Measurements from ENCODE around the gene MGMT.

The MGMT gene

GRCh38 chr10:129761981-129762956 lies 295.2 kb downstream of the MGMT start:
- no peak for DNase-seq (ENCODE audit: low read depth)

DNA sequence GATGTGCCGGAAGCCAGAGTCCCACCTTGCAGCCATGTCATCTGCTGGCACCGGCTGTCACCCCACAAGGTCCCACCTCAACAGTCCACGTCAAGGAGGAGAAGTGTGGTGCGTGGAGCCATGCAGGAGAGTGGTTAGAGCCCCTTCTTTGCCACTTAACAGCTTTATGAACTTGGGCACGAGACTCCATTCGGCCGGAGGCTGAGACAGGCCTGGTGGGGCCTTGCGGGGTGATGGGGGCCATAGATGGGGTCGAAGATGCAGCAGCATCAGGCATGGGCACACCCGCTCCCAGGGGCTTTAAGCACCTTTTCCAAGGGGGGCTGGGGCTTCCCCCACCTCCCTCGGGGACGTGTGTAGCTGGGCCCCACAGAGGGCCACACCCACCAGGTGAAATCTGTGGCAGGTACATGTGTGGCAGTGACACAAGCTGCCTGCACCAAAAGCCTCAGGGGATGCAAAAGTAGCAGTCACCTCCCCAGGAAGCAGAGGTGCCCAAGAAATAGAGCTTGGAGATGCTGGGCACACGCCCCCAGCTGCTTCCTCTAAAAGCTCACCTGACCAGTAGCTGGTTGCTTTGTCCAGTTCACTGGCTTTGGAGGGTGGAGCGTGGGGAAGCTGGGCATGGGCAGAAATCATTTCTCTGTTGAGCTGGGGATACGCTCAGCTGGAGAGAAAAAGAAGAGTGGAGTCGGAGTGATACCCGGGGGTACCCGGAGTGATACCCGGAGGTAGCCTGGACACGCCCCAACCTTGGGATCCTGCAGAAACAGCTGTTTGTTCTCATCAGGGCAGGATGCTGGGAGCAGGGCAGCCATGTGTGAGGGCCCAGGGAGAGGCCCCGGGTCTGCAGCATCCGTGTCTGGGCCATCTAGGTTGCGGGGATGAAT lies 297.2 kb downstream of the MGMT start:
- no peak for DNase-seq (ENCODE audit: low read depth)

DNA sequence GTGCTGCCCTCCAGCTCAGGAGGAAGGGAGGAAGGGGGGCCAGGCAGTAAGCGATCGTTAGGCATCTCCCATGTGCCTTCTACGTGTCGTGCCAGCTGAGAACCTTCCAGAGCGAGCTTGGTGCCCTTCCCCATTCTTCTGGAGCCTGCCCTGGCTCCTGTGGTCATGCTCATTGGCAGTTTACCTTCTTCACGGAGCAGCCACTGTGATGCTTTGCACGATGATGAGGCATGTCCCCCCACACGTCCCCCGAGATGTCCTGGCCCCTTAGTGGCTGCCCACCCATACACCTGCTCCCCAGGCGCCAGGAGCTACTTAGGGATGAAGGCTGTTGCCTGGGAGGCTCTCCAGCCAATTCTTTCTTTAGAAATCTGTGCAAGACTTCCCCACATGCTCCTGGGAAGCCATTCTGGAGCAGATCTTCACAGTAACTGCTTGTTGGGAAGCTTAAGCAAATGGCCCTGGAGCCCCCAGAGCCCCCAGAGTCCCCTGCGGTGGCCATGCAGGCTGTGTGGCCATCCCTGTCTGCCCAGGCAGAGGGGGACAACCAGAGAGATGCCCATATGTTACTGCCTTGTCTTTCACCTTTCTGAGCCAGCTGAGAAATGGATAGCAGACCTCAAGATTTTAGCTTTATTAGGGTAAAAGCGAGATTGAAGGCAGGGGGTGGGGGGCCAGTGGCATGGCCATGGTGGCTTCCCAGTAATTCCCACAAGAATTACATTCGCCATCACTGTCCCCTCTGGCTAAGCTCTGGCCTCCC lies 298.0 kb downstream of the MGMT start:
- no peak for DNase-seq (ENCODE audit: low read depth)

DNA sequence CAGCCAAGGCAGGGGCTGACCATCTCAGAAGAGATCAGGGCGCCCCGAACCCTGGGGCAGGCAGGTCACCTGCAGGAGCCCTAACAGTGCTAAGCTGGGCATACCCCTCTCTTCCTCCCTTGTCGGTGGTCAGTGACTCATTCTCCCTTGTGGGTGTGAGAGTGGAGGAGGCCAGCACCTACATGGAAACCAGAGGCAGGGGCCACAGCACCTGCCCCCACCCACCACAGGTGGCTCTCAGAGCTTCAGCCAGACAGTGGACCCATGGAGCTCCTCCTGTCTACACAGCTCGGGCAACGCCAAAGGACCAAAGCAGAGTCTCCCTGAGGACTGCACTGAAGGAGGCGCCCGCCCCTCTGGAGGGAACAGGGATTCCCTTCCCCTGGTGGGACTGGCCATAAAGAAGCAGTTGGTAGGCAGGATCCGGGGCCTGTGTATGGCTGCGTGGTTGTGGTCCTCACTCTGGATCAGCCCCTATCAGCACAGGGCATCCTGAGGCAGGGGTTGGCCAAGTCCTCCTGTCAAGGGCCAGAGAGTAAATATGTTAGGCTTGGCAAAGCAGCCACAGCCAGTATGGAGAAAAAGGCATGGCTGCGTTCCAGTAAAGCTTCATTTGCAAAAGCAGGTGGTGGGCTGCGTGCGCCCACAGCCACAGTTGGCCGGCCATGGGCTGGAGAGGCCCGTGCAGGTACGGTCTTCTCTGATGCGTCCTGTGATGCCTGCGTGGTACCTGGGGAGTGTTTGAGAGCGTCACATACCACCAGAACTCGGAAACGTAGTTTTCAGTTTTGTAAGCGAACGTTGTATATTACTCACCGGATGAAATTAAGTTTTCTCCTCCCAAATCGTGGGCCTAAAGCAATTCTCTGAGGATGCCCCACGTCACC lies 298.9 kb downstream of the MGMT start:
- no peak for DNase-seq (ENCODE audit: low read depth)

DNA sequence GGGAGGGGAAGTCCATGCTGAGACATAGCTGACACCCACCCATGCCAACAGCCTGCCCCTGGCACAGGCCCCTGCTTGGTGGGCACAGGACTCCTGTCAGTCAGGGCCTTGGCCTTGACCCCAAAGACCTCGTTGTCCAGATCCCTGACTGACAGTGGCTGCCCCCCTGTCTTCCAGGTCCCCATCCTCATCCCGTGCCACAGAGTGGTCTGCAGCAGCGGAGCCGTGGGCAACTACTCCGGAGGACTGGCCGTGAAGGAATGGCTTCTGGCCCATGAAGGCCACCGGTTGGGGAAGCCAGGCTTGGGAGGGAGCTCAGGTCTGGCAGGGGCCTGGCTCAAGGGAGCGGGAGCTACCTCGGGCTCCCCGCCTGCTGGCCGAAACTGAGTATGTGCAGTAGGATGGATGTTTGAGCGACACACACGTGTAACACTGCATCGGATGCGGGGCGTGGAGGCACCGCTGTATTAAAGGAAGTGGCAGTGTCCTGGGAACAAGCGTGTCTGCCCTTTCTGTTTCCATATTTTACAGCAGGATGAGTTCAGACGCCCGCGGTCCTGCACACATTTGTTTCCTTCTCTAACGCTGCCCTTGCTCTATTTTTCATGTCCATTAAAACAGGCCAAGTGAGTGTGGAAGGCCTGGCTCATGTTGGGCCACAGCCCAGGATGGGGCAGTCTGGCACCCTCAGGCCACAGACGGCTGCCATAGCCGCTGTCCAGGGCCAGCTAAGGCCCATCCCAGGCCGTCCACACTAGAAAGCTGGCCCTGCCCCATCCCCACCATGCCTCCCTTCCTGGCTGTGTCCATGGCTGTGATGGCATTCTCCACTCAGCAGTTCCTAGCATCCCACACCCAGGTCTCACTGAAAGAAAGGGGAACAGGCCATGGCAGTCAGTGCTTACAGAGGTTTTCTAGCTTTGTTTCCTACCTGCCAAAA lies 299.8 kb downstream of the MGMT start:
- no peak for DNase-seq (ENCODE audit: low read depth)

DNA sequence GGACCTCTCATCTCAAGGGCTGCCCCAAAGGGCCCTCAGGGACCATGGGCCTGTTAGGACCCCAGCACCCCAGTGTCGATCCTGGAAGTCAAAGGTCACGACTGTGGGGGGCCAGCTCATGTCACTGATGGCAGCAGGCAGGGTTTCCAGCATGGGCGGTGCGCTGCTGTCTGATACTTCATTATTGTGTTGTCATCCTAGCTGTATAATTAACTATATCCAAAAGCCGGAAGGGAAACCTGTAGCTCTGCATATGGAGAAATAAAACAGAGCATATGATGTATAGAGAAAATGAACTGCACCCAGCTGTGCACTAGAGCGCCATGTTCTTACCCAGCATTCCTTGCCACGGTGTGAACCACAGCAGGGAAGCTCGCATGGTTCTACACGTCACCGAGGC lies 300.7 kb downstream of the MGMT start:
- no peak for DNase-seq (ENCODE audit: low read depth)

DNA sequence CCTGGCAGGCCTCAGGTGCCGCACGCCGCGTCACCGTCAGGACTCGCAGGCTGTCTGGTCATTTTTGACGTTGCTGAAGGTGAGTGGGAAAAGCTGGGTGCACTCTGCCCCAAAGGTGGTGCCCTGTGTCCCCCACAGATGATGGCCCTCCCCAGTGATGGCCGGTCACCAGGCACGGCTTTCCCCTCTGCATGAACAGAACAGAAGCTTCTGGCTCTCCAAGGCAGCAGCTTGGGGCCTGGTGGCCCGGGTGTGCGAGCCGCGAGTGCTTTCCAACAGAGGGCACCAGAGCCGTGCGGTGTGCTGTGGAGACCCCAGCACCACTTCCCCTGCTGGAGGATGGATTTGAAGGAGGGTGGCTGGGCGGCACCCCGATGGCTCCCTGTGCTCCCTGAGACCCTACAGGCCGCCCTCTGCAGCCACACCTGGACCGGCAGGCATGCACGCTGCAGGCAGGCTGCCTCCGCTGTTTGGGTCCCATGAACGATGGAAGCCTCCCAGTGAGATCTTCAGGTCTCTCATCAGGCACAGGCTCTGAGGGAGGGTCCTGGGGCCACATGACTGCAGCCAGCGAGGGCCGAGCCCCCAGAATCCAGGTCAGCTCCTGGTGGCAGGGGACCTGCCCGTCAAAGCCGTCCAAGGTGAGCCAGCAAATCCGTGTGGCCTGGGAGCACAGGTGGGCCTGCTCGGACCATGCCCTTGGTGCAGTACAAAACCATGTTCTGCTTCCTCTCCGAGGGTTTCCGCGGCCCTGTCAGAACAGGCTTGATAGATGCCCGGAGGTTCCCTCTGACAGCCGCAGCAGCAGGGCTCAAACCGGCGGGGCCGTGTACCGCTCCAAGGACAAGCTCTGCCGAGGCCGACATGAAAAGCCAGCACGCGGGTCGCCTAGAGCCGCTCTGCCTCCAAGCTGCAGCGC lies 301.7 kb downstream of the MGMT start:
- no peak for DNase-seq (ENCODE audit: low read depth)

GRCh38 chr10:129769381-129770116 lies 302.5 kb downstream of the MGMT start:
- DNase-seq (ENCODE audit: low read depth): no peak

DNA sequence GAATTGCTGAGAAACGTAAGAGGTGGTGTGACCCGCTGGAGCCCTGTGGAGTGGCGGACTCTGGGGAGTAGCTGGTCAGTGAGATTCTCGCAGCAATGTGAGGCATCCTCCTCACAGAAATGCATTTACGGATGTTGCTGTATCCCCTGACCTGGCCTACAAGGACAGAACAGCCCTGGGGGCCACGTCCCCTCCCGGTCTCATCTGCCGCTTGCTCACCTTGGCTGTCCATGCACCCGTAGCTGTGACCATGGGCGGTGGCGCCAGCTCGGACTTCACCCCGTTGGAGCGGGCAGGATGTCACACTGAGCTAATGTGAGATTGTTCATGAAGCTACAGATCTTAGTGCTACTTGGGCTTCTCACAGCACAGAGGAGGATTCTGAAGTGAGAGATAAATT lies 303.2 kb downstream of the MGMT start:
- no peak for DNase-seq (ENCODE audit: low read depth)

- DNase-seq (ENCODE audit: low read depth): no peak
Observed at GRCh38 chr10:129771024-129771423, 304.0 kb downstream of the MGMT start.

DNA sequence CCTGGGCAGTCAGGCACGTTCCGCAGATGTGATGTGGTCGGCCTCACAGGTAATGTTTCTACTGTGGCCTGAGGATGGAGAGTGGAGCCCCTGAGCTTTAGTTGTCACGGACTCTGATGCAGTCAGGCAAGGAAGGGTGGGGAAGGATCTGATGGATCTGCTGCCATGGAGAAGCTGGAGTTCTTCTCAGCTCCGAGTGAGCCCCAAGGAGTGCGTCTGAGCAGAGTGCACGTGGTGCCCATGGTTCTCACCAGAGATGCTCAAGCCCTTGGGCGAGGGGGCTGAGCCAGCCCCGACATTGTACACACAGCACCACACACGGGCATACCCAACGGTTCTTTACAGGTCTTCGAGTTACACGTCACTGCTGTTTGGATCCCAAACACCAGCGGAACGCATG lies 304.5 kb downstream of the MGMT start:
- DNase-seq (ENCODE audit: low read depth): no peak

GRCh38 chr10:129771991-129772431 lies 305.0 kb downstream of the MGMT start:
- DNase-seq (ENCODE audit: low read depth): no peak

DNA sequence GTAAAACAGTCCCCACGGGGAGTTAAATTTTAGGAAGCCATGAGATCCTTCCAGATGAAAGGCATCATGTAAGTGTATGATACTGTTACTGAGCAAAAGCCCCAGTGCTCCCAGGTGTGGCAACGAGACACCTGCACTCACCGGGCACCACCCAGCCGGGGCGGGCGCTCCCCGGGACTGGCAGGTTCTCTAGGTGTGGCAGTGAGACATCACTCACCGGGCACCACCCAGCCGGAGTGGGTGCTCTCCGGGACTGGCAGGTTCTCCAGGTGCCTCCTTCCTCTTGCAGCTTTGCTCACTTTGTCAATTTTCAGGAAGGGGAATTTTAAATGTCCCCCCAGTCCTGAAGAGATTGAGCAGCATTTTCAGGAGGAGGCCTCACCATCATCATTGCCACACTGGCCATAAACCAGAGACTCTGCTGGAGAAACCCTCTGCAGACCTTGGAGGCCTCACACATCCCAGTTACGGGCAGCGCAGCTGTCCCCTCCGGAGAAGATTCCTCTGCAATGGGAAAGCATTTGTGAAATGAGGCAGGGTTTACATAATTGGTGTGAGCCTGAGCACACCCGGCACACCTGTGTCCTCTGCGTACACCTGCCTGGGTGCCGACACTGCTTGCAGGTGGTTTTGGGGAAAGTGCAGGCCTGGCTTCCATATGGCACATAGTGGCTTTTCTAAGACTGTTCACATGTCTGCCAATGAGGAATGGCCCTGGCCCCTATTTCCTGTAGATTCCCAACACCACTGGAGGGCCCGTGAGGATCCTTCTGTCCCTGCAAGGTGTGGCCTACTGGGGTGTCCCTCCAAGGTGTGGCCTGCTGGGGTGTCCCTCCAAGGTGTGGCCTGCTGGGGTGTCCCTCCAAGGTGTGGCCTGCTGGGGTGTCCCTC lies 305.7 kb downstream of the MGMT start:
- no peak for DNase-seq (ENCODE audit: low read depth)

DNA sequence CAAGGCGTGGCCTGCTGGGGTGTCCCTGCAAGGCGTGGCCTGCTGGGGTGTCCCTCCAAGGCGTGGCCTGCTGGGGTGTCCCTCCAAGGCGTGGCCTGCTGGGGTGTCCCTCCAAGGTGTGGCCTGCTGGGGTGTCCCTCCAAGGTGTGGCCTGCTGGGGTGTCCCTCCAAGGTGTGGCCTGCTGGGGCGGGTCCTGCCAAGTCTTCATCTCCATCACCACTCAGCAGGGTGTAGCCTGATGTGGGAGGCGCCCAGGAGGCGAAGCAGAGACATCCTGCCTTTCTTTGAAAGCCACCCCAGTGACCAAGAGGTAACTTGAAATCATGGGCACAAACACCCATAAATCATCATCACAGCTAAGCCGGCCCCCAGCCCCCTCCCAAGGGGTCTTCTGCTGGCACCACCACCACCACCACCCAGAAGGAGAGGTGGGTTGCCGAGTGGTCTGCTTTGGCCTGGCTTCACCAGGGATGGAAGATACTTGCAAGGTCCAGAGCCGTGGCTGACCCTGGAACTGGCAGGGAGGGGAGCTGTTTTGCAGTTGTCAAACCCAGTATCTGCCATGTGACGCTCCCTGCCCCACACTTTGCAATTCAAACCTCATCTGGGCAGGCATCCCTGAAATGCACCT lies 306.4 kb downstream of the MGMT start:
- DNase-seq (ENCODE audit: low read depth): no peak

DNA sequence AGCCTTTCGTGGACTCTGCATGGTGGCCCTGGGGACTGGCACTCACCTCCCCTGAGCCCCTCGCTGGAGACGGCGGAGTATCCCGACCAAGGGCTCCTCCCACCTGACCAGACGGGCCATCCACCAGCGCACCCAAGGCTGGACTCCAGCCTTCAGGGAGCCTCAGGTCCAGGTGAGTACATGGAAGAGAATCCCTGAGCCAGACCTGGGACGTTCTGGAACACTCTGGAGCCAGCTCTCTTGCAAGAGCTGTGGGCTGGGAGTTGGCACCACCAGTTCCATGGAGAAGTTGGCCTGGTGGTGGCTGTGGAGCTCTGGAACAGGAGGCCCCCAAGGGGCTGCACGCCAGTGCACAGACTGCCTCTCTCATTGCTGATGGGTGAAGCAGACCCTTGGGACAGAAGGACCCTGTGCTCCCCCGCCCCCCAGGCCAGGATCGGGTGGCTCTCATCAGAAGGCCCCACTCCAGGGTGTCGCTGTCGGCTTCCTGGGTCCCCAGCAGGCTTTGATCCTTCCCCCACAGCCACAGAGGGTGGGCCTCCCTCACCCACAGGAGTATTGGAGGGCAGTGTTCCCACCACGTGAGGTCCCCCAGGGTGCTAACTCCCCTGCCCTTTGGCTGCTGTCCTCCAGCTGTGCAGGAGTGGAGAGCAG lies 307.2 kb downstream of the MGMT start:
- no peak for DNase-seq (ENCODE audit: low read depth)

All from T-helper 22 cell (primary cell).